GM19328 (cell line): ENCODE results near the gene PRICKLE4.

Experiments
- ATAC-seq: cut with Tn5 transposase; IDR thresholded peaks from one replicate; pipeline ENCODE4 v1.9.1; 2021; ENCODE audit warnings: mild to moderate bottlenecking, moderate library complexity; ENCODE audit not compliant: unreplicated experiment

PRICKLE4 gene, protein sequence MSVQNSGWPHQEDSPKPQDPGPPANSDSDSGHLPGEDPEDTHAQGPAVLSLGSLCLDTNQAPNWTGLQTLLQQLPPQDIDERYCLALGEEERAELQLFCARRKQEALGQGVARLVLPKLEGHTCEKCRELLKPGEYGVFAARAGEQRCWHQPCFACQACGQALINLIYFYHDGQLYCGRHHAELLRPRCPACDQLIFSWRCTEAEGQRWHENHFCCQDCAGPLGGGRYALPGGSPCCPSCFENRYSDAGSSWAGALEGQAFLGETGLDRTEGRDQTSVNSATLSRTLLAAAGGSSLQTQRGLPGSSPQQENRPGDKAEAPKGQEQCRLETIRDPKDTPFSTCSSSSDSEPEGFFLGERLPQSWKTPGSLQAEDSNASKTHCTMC

DNA sequence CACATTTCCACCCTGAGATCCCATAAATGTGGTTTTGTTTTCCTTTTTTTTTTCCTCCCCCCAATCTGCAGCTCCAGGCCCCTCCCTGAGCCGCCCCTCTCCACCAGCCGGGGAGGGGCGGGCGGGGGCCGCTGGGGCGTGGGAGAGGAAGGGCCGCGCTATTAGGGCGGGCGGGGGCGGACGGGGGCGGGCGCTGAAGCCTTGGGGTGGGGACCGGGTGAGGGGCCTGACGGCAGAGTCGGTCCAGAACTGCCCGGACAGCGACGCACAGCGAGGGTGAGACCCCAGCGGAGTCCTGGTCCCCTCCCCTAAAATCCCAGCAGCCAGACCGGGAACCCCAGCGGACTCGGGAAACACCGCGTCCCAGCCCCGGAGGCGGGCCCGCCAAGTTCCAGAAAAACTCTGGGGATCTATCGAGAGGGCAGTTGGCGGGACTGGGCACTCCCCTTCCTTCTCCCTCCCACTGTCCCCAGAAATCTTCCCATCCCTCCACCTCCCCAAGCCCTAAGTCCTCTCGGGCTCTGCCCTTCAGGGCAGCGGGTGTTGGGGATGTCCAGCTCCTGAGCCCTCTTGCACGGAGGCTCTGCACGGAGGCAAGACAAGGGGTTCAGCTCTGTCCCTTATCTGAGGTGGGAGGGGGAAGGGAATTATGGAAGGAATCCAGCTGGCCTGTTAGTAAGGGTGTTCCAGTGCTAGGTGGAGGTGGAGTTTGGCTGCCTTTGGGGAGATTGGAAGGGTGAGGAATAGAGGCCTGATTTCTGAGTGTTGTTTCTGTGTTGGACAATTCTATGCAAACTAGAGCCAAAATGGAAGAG is at the start of gene PRICKLE4:
Gene PRICKLE4, plus strand, starts transcription at position 232 of the 815 bp plus-strand sequence. CDS start 2,692 bp downstream, outside the sequence.
- ATAC-seq: no peak

DNA sequence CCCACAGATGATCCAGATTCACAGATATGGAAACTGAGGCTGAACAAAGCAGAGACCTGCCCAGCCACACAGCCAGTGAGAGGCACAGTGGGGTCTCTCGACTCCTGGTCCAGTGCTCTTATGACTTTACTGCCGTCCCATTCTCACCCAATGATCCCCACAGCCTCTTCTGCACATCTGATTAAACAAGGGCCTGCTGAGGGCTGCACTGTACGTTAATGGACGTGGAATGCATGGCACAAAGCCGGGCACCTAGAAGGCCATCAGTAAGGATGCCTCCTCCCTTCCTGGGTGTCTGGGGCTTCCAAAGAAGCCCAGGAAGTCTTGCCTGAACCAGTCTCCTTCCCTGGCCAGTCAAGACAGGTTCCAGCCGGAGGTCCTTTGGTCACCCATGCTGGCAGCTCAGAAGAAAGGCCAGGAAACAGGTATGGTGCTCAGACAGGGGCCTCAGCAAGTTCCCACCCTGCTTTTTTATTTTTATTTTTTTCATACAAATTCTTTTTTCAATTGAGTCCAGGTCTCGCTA is 49.0 kb upstream of the PRICKLE4 start:
- ATAC-seq: no peak

DNA sequence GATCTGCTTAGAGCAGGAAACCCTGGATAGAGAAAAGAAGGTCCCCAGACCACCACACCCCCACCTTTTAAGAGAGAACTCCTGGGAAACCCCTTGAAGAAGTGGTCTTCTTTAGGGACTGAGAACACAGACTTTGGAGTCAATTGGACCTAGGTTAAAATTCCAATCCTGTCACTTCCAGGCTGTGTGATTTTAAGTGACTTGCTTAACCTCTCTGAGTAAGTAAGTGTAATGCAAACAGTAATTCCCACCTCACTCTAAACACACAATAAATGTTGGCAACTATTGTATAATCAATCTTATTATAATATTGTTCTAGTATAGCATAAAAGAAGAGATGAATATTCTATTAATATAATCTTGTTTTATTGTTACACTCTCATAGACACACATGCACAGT is 48.4 kb upstream of the PRICKLE4 start:
- no peak for ATAC-seq

DNA sequence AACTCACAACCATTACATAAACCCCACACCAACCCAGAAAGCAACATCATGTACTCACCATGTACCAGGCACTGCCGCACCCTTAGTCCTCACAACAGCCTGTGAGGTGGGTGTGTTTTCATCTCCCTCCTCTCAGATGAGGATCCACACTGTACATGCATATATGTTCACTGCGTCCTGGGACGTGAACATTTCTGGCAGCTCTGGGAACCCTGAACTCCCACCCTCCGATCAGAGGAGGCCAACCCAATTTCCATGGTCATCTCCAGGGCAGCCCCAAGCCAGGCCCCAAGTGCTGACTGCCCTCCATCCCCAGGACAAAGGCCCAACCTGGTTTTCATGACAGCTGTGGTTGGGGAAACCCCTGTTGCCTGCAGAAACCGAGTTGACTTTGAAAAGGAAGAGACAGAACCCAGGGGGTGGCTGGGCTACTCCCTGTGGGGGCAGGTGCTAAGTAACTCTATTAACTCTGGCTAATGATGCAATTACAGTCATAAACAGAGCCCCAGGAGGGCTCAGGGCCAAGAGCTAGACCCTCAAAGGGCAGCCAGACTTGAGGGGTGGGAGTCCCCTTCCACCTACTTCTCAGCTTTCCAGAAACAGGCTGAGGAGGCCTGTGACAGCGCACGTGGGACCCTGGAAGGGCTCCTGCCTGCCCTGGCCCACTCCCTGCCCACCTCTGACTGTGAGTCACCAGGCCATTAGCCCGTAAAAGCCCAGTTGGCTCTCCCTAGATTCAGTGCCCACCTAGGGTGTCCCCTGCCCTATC is 47.8 kb upstream of the PRICKLE4 start:
- peak; percentile 32 for ATAC-seq

DNA sequence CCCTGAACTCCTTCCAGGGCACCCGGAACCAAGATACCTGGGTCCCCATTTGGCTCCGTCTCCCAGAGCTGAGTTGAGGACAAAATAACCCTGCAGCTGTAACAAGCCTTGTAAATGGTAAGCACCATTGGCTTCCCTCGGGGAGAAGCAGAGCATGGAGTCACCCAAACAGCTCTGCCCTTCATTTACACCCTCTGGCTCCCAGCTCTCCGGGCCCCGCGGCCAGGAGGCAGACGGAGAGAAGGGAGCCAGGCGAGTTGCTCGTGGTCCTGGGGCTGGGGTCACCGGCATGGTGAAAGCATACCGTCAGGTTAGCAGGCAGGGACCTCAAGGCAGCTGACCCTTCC is 47.2 kb upstream of the PRICKLE4 start:
- ATAC-seq: no peak

DNA sequence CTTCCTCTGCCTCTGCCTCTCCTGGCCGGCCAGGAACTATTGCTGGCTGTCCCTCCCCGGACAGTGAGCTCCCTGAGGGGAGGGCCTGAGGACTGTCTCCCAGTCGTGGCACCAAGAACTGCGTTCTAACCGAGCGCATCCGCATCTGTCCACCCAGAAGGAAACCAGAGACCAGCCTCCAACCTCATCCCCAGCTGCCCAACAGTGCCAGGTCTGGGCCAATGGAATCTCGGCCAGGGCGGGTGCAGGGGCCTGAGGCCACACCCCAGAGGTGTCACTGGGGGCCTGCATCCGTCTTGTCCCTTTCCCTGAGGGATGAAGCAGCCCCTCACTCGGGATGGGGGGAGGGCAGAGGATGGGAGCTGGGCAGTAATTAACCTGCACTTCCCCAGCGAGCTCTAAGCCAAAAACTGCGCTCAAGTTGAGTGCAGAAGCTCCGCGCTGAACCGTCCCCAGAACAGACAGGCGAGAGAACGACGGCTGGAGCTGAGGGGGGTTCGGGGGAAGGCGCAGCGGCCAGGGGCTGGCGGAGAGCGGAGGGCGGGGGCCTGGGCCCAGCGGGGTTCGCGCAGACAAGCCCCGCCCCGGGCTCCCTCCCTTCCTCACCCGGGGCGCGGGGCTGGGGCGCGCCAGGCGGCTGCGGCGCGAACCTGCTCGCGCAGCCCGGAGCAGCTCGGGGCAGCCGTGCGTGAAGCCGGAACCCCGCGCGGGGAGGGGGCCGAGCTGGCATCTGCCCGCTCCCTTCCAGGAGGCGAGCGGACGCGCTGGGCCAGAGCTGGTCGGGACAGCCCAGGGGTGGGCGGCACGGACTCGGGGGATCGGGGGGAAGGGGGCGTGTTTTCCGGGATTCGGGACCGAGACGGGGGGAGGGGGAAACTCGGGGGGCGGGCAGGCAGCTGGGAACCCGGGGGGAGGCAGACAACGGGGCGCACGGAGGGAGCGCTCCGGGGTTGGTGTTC is 46.6 kb upstream of the PRICKLE4 start:
- peak; percentile 45 for ATAC-seq

DNA sequence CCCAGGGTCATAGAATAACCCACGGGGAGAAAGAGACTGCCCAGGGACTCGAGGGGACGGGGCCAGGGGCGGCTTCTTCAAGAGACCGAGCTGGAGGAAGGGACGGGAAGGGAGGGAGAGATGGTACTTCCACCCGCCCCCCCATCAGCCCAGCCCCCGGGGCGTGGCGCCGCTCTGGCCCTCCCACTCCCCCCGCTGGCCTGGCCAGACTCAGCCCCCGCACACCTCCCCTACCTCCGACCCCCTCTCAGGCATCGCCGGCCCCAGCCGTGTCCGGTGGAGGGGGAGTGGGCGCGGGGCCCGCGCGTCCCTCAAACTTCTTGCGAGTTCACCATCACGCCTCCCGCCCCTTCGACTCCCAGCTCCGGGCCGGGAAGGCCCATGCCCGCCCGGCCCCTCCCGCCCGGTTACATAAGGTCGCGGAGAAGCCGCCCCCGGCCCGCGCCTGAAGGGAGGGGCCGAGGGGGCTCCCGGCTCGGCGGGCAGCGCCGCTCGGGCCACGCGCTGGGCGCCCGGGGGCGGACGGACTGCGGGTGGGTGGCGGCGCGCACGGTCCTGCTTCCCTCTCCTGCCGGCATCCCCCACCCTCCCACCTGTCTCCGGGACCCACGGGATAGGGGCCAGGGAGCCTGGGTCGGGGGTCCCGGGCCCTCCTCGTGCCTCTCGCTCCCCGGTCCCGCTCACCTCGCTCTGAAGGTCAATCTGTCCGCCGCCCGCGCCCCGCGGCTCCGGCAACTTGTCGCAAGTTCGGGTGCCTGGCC is 45.7 kb upstream of the PRICKLE4 start:
- ATAC-seq: peak; percentile 15

DNA sequence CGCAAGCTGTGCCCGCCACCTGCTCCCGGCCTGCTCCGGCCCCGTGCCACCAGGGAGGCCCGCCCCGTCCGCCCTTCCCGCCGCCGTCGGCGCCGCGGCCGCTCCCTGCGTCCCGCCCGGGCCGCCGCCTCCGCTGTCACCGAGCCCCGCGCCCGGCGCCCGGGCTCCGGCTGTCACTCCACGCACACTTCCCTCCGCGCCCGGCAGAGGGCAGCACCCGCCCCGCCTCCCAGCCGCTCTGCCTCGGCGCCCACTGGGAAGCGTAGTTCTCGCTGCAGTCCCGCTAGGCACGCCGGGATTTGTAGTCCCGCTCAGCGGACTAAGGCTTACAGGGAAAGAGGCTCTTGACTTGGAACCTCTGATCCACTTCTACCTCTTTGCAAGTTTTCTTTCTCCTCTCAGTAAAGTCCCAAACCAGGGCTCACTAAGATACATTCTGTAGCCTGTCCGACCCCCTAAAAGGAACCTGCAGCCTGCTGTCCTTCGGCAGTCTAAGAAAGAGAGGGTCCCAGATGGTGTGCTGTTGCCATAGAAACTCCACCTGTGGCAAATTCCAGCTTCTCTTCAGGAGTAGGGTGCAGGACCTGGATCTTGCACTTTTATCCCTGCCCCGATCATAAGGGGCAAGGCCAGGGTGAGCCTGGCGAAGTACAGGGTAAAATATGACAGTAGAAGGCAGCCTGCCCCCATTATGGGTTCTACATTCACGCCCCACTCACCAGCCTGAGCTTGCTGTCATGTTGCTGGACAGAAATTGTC is 45.0 kb upstream of the PRICKLE4 start, which contains the start of gene TFEB:
Gene TFEB, minus strand, starts transcription at position 182 of the 759 bp plus-strand sequence. CDS start 44,395 bp downstream, outside the sequence.
- ATAC-seq: peak; percentile 41

DNA sequence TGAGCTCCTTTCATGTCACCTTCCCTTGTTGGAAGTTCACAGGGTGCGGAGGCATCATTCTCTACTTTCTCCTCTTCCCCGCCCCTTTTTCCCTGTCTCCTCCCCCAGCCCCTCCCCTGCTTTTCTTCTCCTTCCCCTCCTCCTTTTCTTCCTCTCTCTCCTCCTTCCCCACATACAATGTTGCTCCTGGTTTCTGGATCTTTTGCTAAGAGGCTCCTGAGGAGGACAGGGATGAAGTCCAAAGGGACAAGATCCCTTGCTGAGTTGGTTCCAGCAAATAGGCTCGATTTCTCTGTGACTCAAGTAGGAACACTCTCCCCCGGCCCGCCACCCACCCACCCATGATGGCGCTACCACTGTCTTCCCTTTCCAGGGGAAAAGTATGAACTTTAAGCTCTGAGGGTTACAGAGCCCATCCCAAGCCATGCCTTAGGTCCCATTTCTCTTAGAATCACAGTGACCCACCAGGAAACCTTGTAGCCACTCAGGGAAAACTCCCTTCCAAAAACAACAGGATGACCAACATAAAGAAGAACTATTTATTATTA is 44.3 kb upstream of the PRICKLE4 start:
- no peak for ATAC-seq

DNA sequence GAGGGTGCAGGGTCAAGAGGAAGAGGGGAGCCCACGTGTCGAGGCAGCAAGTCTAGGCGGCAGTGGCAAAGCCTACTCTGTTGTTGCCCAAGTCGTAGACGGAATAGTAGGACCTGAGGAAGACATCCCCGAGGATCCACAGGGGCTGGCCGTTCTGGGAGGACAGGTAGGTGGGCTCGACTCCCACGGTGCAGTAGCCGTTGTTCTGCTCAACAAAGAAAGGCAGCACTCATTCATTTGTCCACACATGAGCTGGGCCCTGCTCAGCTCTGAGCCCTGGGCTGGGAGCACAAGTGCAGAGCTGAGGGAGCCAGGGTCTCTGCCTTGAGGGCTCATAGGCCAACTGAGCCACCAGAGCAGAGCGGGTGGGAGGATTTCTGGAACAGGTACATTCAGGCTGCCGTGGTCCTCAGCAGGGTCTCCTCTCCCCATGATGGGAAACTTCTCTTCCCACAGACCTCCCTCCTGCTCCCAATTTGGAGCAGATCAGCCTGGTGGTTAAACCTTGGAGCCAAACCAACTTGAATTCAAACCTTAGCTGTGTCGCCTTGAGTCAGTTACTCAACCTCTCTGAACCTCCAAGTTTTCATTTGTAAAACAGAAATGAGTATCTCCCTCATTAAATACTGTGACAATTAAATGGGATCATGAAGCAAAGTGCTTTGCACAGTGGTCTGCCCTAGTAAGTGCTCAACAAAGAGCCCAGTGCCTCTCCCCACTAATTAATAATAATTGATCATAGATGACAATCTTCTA is 43.6 kb upstream of the PRICKLE4 start:
- ATAC-seq: no peak

DNA sequence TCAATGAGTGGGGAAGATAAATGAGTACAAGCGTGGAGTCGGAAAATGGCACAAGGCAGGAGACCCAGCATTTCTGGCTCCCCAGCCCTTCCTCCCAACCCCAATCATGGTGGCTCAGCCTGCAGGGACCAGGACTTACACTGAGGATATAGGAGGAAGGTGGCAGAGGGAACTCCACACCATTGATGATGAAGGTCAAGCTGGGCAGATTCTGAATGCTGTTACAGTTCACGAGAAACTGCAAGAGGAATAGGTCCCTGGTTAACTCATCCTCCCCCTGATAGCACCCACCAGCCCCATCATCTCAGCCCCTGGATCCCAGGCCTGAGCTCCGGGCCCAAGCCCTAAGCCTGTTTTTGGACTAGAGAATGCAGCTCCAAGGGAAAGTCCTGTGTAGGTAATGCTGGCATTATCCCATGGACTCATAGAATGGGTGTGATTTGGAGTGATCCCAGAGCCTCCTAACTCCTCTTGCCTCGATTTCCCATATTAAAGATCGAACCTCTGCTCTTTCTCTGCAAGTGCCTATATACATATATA is 42.9 kb upstream of the PRICKLE4 start:
- ATAC-seq: no peak

DNA sequence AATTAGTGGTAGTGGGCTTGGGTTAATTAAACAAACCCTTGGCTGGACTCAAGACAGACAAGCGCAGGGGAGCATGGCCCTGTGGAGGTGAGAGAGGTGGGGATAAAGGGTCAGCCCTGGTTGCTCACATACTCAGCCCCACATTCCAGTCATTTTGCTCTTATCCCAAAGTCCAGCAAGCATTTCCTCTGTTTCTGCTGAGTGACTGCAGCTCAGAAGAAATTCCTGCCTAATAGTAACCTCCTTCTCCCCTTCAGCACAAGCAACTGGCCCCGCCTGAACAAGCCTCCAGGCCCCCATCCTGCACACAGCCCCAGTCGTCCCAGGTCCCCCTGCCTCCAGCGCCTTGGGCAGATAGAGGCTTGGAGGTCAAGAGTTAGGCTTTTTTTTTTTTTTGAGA is 41.5 kb upstream of the PRICKLE4 start:
- no peak for ATAC-seq

DNA sequence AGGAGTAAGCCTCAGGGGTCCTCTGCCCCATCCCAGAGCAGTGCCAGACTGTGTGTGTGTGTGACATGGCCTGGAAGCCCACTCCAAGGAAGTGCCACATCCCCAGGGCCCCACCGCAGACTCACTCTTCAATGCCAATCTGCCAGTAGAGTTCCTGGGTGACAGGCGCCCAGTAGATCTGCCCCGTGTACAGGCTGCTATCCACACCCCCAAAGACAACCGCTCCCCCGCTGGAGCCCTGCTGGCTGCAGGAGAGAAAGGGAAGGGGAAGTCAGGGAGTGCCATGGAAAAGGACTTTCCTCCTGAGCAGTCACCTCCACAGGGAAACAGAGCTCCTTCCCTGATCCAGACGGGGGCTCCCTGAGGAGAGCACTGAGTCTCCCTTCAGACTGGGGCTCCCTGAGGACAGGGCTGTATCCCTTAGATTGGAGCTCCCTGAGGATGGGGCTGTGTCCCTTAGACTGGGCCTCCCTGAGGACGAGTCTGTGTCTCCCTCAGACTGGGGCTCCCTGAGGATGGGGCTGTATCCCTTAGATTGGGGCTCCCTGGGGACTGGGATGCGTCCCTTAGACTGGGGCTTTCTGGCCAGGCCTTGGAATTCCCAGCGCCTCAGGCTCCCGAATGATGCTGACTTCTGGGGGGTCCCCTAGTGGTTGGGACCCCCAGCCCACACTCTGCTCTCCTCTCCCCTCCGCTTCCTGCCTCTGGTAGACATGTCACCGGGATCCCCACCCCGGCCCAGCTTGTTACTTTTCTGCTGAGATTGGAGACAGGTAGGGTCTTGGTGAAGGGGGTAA is 40.0 kb upstream of the PRICKLE4 start:
- ATAC-seq: no peak

DNA sequence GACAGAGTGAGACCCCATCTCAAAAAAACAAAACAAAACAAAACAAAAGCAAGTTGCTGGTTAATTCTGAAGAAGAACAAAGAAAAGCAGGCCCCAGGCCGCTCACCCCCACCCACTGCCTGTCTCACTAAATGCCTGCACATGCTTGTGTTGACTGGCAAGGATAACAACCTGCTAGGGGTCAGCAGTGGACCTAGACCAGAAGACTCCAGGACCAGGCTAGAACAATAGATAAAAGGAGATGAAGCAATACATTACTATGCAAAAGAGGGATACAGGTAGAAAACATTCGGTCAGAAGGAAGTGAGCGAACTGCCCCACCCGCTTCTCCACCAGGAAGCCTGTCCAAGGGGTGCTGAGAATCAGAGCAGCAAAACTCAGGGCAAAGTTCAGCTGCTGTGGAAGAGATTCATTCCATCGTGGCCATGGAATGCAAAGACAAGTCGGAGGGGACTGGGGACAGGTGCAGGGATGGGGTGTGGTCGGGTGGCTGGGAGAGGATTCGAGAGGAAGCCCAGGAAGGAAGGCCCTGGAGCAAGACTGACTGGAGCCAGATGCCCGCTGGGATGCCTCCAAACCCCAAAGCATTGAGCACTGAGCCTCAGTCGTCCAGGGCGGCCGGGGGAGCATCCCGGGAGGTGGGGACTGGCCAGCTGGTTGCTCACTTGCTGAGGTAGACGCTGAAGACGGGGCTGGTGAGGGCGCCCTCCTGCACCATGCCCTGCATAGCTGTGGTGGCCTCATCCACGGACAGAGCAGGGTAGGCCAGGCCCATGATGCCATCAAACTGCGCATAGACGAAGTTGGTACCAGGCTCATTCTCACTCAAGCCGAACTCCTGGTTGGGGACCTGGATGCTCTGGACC is 38.7 kb upstream of the PRICKLE4 start:
- ATAC-seq: no peak
